HL-60 (cell line): ENCODE measurements around the gene ISG20L2.

Experiments used
- DNase-seq, 2 experiments: peaks; one replicate each; pipeline ENCODE4 v3.0.0-alpha.2; 2010 to 2020; ENCODE audit warnings: low read depth in 1 of 2, low spot score in 1 of 2
- H3K27ac ChIP-seq: fragments of 250-450 bp; sonication (Bioruptor Pico); replicated peaks from 2 replicates; pipeline ENCODE4 v1.5.1; 2020; ENCODE audit warnings: mild to moderate bottlenecking, moderate library complexity
- H3K27me3 ChIP-seq: fragments of 250-450 bp; sonication (Bioruptor Pico); 2 replicates; pipeline ENCODE4 v1.5.1; 2021; ENCODE audit warnings: mild to moderate bottlenecking, moderate library complexity; ENCODE audit not compliant: insufficient read depth, poor library complexity, severe bottlenecking
- H3K4me3 ChIP-seq: replicated peaks from 2 replicates; pipeline ENCODE4 v1.5.1; 2011; ENCODE audit warnings: mild to moderate bottlenecking, control low read depth, low read length; ENCODE audit not compliant: insufficient read depth
- GABPA ChIP-seq: IDR thresholded peaks from 2 replicates; pipeline ENCODE4 v1.6.1; 2012; ENCODE audit warnings: low read depth
- POLR2AphosphoS5 ChIP-seq: IDR thresholded peaks from 2 replicates; pipeline ENCODE4 v1.6.1; 2012; ENCODE audit warnings: low read depth
- REST ChIP-seq: IDR thresholded peaks from 2 replicates; pipeline ENCODE4 v1.6.1; 2012; ENCODE audit warnings: low read depth; ENCODE audit not compliant: insufficient replicate concordance
- SPI1 ChIP-seq: IDR thresholded peaks from 2 replicates; pipeline ENCODE4 v1.6.1; 2012; ENCODE audit warnings: low read depth, mild to moderate bottlenecking, borderline replicate concordance
- TF ChIP-seq, protein P1 (sequence below): IDR thresholded peaks from one replicate; pipeline ENCODE4 v1.5.1; 2011; ENCODE audit warnings: low read length, control low read depth, inconsistent platforms; ENCODE audit not compliant: insufficient read depth

ISG20L2 gene

DNA sequence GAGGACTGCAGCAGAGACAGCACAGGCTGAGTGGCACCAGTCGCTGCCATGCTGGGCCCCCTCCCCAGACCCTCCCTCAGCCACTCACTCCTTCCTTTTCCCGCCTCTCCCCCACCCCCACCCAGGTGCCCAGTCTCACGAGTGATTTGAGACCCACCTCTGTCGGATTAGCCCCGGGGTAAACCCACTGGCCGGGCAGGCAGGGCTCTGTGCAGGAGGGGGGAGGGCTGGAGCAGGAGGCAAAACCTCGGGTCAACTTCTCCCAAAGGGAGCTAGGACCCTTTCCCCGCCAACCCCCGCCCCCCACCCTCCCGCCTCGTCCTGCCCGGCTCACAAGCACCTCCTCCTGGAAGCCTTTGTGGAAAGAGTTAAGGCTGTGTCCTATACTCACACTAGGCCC, 15.8 kb upstream of the ISG20L2 start:
- TF ChIP-seq REST (no peak), POLR2AphosphoS5 (no peak), SPI1 (no peak), GABPA (no peak)
- TF ChIP-seq, protein P1, sequence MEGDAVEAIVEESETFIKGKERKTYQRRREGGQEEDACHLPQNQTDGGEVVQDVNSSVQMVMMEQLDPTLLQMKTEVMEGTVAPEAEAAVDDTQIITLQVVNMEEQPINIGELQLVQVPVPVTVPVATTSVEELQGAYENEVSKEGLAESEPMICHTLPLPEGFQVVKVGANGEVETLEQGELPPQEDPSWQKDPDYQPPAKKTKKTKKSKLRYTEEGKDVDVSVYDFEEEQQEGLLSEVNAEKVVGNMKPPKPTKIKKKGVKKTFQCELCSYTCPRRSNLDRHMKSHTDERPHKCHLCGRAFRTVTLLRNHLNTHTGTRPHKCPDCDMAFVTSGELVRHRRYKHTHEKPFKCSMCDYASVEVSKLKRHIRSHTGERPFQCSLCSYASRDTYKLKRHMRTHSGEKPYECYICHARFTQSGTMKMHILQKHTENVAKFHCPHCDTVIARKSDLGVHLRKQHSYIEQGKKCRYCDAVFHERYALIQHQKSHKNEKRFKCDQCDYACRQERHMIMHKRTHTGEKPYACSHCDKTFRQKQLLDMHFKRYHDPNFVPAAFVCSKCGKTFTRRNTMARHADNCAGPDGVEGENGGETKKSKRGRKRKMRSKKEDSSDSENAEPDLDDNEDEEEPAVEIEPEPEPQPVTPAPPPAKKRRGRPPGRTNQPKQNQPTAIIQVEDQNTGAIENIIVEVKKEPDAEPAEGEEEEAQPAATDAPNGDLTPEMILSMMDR, result no peak
- Histone ChIP-seq H3K27ac (peak overlapping the region; percentile 15; the same call in 1 of the 2 replicates), H3K27me3 (no peaks in the 10 kb centered on the region), H3K4me3 (no peak overlapping the region)
- no peak for DNase-seq

DNA sequence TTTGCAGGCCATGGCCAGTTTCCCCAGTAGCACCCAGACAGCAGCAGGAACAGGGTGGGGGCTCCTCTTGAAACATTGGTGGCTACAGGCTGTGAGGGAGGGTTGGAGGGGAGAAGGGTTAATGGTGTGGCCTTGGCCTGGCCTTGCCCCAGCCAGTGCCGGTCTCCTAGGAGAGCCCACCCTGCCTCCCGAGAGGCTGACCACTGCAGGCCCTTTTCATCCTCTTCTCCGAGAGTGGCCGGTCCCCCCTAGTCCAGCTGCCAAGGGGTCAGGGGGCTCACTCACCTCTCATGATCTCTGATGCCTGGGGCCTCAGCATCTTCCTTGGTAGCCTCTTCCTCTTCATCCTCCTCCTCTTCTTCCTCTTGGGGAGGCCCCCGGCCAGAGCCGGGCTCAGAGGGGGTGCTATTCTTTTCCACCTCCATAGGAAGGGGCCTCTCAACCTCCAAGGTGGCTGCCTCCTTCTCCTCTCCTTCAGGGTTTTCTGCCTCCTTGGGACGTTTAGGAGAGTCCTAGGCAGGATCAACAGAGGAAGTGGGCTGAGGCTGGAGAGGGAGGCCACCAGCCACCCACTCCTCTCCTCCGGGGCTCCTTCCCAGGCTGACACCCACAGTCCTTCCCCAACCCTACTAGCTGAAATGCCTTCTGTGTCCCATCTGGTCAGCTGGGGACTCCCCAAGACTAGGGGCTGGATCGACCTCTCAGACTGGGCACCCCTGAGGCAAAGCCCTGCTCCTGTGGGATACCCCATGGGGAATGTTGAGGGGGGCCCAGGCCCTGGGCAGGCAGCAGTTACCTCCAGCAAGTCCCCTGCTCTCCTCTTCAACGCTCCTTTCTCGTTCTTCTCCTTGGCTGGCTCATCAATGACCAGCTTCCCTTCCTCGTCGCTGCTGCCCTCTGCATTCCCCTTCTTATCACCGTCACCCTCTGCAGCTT, 15.1 kb upstream of the ISG20L2 start:
- Histone ChIP-seq H3K27me3 (no peaks in the 10 kb centered on the region), H3K27ac (peak overlapping the region; percentile 15; the same call in 1 of the 2 replicates), H3K4me3 (no peak overlapping the region)
- no peak for TF ChIP-seq SPI1
- DNase-seq, result no peak

GRCh38 chr1:156742801-156743200, 14.2 kb upstream of the ISG20L2 start:
- DNase-seq, result no peak
- H3K4me3 ChIP-seq, result no peak overlapping the region
- TF ChIP-seq SPI1 (no peak), REST (no peak), POLR2AphosphoS5 (no peak), GABPA (no peak)
- TF ChIP-seq, protein P1, result no peak
- H3K27ac ChIP-seq, result no peak overlapping the region
- H3K27me3 ChIP-seq, result no peaks in the 10 kb centered on the region

- Histone ChIP-seq H3K4me3 (no peak overlapping the region), H3K27ac (peak overlapping the region; percentile 65), H3K27me3 (no peaks in the 10 kb centered on the region)
- TF ChIP-seq, protein P1, result no peak
- TF ChIP-seq REST (no peak), POLR2AphosphoS5 (no peak), GABPA (no peak), SPI1 (no peak)
- no peak for DNase-seq
Measured at GRCh38 chr1:156742017-156742416, 13.5 kb upstream of the ISG20L2 start.
